Measurements from ENCODE around the gene XRCC3. TPM values are rescaled to one million over a fixed set of nuclear protein-coding genes. Genes with fewer than 3 reads are reported as not detected.

Gene XRCC3
- total and polyA plus RNA-seq, 9 donors: 6.9 to 14.2 (median 10.6) TPM

DNA sequence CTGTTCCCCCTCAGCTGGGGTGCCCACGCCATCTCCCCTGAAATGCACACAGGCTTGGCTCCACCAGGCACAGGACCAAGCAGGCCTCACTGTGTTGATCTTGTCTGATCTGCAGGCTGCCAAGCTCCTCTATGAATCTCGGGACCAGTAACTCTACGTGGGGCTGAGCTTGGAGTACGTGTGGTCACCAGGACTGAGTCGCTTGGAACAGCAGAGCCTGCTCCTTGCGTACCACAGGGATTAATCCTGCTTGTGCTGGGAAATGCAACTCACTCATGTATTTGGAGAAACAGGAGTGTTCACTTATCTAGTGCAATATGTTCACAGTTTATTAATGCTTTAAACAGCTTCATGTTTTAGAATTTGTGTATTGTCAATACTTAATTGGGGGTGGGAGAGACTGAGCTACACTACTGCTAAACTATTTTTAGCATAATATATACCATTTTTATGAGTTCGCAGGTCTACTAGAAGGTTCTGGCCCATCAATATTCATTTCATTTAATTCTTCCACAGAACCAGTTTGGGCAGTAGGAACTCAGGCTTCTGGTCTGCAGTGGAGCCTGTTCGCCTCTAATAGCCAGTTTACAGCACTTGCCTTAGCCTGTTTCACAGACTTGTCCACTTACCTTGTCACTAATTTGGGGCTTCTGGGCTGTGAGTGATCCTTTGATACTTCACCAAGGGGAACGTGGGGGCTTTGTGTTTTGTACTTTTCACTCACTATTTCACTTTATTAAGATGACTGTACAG is 17.8 kb upstream of the XRCC3 start:
- no peak for DNase-seq
- H3K36me3 ChIP-seq (ENCODE audit: control insufficient read depth, insufficient read depth, low read length): peaks cover 63% of the 10 kb centered on the region
- WGBS (ENCODE audit: insufficient coverage): 73% methylated on average over 8 of the region's 9 CpGs
- H3K4me3 ChIP-seq (ENCODE audit: low read length): no peak overlapping the region
- H3K27me3 ChIP-seq (ENCODE audit: control insufficient read depth, insufficient read depth, low read length): no peaks in the 10 kb centered on the region
- peaks cover 17% of the 10 kb centered on the region for H3K4me1 ChIP-seq (ENCODE audit: control insufficient read depth, insufficient read depth, low read length)
- H3K27ac ChIP-seq (ENCODE audit: low read length): no peak overlapping the region
- no peaks in the 10 kb centered on the region for H3K9me3 ChIP-seq (replicated peaks; ENCODE audit: control insufficient read depth, low read depth, low read length)

DNA sequence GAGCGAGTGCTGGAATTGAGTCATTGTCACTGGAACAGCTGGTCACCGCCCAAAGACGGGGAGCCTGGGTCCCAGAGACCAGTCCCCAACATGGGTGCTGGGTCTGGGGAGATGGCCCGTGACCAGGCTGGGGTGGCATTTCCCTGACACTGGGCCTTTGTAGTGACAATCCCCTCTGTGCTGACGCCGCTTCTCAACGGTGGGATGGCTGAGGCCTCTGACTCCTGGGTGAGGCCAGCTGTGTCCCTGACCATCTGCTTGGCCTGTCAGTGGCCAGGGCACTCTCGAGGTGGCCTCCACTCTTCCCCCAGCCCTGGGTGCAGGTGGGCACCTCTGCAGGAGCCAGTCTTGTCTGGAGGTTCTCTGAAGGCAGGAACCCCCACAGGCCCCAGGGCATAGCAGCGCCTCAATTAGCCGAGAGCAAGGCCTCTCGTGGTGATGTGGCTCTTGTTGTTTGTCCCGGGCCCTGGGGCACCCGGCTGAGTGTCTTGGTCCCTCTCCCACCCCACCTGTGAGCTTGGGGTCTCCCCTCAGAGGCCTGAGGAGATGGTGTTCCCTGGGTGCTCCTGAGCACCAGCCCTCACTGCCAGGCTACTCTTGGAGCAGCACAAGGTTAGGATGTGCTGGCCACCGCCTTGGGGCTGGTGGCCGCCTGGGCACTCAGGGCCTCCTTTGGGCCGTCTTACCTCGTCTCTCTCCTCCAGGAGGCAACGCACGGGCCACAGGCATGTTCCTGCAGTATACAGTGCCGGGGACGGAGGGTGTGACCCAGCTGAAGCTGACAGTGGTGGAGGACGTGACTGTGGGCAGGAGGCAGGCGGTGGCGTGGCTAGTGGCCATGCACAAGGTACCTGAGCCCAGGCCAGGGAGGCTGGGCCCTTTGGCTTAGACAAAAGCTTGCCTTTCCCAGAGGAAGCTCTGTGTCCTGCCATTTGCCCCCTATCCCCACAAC is 16.9 kb upstream of the XRCC3 start:
- H3K36me3 ChIP-seq (ENCODE audit: control insufficient read depth, insufficient read depth, low read length): peaks cover 66% of the 10 kb centered on the region
- H3K4me3 ChIP-seq (ENCODE audit: low read length): no peak overlapping the region
- peaks cover 17% of the 10 kb centered on the region for H3K4me1 ChIP-seq (ENCODE audit: control insufficient read depth, insufficient read depth, low read length)
- 91% methylated on average over 20 of the region's 24 CpGs for WGBS (ENCODE audit: insufficient coverage)
- no peaks in the 10 kb centered on the region for H3K27me3 ChIP-seq (ENCODE audit: control insufficient read depth, insufficient read depth, low read length)
- no peaks in the 10 kb centered on the region for H3K9me3 ChIP-seq (replicated peaks; ENCODE audit: control insufficient read depth, low read depth, low read length)
- H3K27ac ChIP-seq (ENCODE audit: low read length): no peak overlapping the region
- no peak for DNase-seq

DNA sequence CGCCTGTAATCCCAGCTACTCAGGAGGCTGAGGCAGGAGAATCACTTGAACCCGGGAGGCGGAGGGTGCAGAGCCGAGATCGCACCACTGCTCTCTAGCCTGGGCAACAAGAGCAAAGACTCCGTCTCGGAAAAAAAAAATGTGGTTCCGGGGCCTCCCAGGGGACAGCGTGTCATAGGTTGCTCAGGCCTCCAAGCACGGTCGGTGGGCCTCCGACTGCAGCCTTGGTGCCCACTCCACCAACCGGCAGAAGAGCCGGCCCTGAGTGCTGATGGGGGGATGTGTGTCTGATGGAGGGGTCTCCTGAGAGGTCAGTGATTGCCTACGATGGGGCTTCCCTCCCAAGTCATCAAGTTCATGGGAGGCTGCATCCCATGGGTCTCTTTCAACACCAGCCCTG is 16.2 kb upstream of the XRCC3 start:
- Histone ChIP-seq H3K27me3 (ENCODE audit: control insufficient read depth, insufficient read depth, low read length) (no peaks in the 10 kb centered on the region), H3K27ac (ENCODE audit: low read length) (no peak overlapping the region), H3K4me1 (ENCODE audit: control insufficient read depth, insufficient read depth, low read length) (peaks cover 15% of the 10 kb centered on the region), H3K9me3 (replicated peaks; ENCODE audit: control insufficient read depth, low read depth, low read length) (no peaks in the 10 kb centered on the region), H3K36me3 (ENCODE audit: control insufficient read depth, insufficient read depth, low read length) (peaks cover 66% of the 10 kb centered on the region), H3K4me3 (ENCODE audit: low read length) (no peak overlapping the region)
- DNase-seq: no peak
- WGBS (ENCODE audit: insufficient coverage): 91% methylated on average over 13 of the region's 15 CpGs

DNA sequence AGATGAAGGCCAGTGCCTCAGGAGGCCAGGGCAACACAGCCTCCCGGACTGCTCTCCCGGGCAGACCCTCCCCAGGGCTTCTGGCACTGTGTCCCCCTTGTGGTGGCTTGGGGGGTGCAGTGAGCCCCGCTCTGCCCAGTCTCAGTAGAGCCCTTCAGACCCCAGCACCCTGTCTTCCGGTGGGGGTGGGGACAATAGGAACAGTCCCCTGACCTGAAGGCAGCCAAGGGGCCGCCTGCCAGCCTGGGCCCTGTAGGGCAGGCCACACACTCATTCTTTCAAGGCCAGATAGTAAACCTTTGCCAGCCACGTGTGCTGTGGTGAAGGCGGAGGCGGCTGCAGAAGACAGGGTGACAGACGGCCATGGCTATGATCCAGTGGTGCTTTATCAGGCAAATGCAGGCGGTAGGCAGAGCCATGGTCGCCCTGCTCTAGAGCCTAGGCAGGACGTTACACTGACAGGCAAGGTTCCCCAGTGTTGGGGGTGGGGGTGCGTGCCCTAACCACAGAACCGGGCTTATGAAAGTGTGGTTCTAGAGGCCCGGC is 15.3 kb upstream of the XRCC3 start:
- H3K4me3 ChIP-seq (ENCODE audit: low read length): no peak overlapping the region
- WGBS (ENCODE audit: insufficient coverage): 81% methylated on average over 14 of the region's 15 CpGs
- no peaks in the 10 kb centered on the region for H3K27me3 ChIP-seq (ENCODE audit: control insufficient read depth, insufficient read depth, low read length)
- H3K4me1 ChIP-seq (ENCODE audit: control insufficient read depth, insufficient read depth, low read length): peaks cover 8% of the 10 kb centered on the region
- no peaks in the 10 kb centered on the region for H3K9me3 ChIP-seq (replicated peaks; ENCODE audit: control insufficient read depth, low read depth, low read length)
- H3K36me3 ChIP-seq (ENCODE audit: control insufficient read depth, insufficient read depth, low read length): peaks cover 71% of the 10 kb centered on the region
- no peak overlapping the region for H3K27ac ChIP-seq (ENCODE audit: low read length)
- DNase-seq: no peak

- no peak overlapping the region for H3K27ac ChIP-seq (ENCODE audit: low read length)
- peaks cover 7% of the 10 kb centered on the region for H3K4me1 ChIP-seq (ENCODE audit: control insufficient read depth, insufficient read depth, low read length)
These were observed 14.5 kb upstream of the XRCC3 start for GRCh38 chr14:103729496-103730448.

DNA sequence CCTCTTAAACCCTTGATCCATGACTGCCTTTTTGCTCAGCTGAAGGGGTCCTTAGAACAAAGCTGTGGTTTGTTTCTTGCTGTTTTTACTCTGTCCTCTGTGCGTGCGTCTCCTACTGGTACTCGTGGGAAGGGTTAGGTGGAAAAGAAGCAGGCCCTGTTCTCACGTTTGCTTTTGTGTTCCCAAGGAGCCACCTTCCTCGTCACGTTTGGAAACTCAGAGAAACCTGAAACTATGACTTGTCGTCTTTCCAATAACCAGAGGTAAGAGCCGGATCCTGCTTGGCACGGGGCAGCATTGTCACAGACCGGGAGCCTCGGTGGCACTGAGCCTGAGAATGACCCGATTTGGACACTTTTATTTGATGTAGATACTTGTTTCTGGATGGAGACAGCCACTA is 13.5 kb upstream of the XRCC3 start:
- Histone ChIP-seq H3K9me3 (replicated peaks; ENCODE audit: control insufficient read depth, low read depth, low read length) (no peaks in the 10 kb centered on the region), H3K27me3 (ENCODE audit: control insufficient read depth, insufficient read depth, low read length) (no peaks in the 10 kb centered on the region), H3K4me3 (ENCODE audit: low read length) (no peak overlapping the region), H3K36me3 (ENCODE audit: control insufficient read depth, insufficient read depth, low read length) (peaks cover 65% of the 10 kb centered on the region), H3K4me1 (ENCODE audit: control insufficient read depth, insufficient read depth, low read length) (peaks cover 17% of the 10 kb centered on the region), H3K27ac (ENCODE audit: low read length) (no peak overlapping the region)
- DNase-seq: no peak
- 73% methylated on average over 12 of the region's 12 CpGs for WGBS (ENCODE audit: insufficient coverage)

More at GRCh38 chr14:103729496-103730448, 14.5 kb upstream of the XRCC3 start:
- Histone ChIP-seq H3K36me3 (ENCODE audit: control insufficient read depth, insufficient read depth, low read length) (peaks cover 75% of the 10 kb centered on the region), H3K9me3 (replicated peaks; ENCODE audit: control insufficient read depth, low read depth, low read length) (no peaks in the 10 kb centered on the region), H3K27me3 (ENCODE audit: control insufficient read depth, insufficient read depth, low read length) (no peaks in the 10 kb centered on the region), H3K4me3 (ENCODE audit: low read length) (no peak overlapping the region)
- WGBS (ENCODE audit: insufficient coverage): 87% methylated on average over 17 of the region's 24 CpGs
- DNase-seq: no peak

- Histone ChIP-seq H3K27me3 (ENCODE audit: control insufficient read depth, insufficient read depth, low read length) (no peaks in the 10 kb centered on the region), H3K36me3 (ENCODE audit: control insufficient read depth, insufficient read depth, low read length) (peaks cover 60% of the 10 kb centered on the region), H3K4me1 (ENCODE audit: control insufficient read depth, insufficient read depth, low read length) (peaks cover 23% of the 10 kb centered on the region), H3K9me3 (replicated peaks; ENCODE audit: control insufficient read depth, low read depth, low read length) (no peaks in the 10 kb centered on the region), H3K4me3 (ENCODE audit: low read length) (no peak overlapping the region), H3K27ac (ENCODE audit: low read length) (no peak overlapping the region)
- 88% methylated on average over 9 of the region's 19 CpGs for WGBS (ENCODE audit: insufficient coverage)
- no peak for DNase-seq
These were observed 12.9 kb upstream of the XRCC3 start for GRCh38 chr14:103728141-103728540.

GRCh38 chr14:103727313-103727980 is 12.2 kb upstream of the XRCC3 start:
- H3K27me3 ChIP-seq (ENCODE audit: control insufficient read depth, insufficient read depth, low read length): no peaks in the 10 kb centered on the region
- WGBS (ENCODE audit: insufficient coverage): 51% methylated on average over 52 of the region's 53 CpGs
- no peak for DNase-seq
- no peak overlapping the region for H3K4me3 ChIP-seq (ENCODE audit: low read length)
- H3K4me1 ChIP-seq (ENCODE audit: control insufficient read depth, insufficient read depth, low read length): peaks cover 28% of the 10 kb centered on the region
- no peaks in the 10 kb centered on the region for H3K9me3 ChIP-seq (replicated peaks; ENCODE audit: control insufficient read depth, low read depth, low read length)
- peaks cover 54% of the 10 kb centered on the region for H3K36me3 ChIP-seq (ENCODE audit: control insufficient read depth, insufficient read depth, low read length)
- H3K27ac ChIP-seq (ENCODE audit: low read length): no peak overlapping the region

- H3K36me3 ChIP-seq (ENCODE audit: control insufficient read depth, insufficient read depth, low read length): peaks cover 45% of the 10 kb centered on the region
- 95% methylated on average over 17 of the region's 18 CpGs for WGBS (ENCODE audit: insufficient coverage)
- no peak overlapping the region for H3K27ac ChIP-seq (ENCODE audit: low read length)
- no peaks in the 10 kb centered on the region for H3K9me3 ChIP-seq (replicated peaks; ENCODE audit: control insufficient read depth, low read depth, low read length)
- no peaks in the 10 kb centered on the region for H3K27me3 ChIP-seq (ENCODE audit: control insufficient read depth, insufficient read depth, low read length)
- H3K4me3 ChIP-seq (ENCODE audit: low read length): no peak overlapping the region
- H3K4me1 ChIP-seq (ENCODE audit: control insufficient read depth, insufficient read depth, low read length): peaks cover 28% of the 10 kb centered on the region
- no peak for DNase-seq
These were observed 11.2 kb upstream of the XRCC3 start for GRCh38 chr14:103726474-103726873.

Data from muscle of leg (tissue), 11 donors.